HG02970 (cell line): Measurements from ENCODE around the gene PSMB5.

ENCODE experiments used
- ATAC-seq: cut with Tn5 transposase; IDR thresholded peaks from one replicate; pipeline ENCODE4 v1.9.1; 2021; ENCODE audit warnings: mild to moderate bottlenecking, moderate library complexity, moderate number of reproducible peaks; ENCODE audit not compliant: unreplicated experiment, low FRiP score

The PSMB5 gene

GRCh38 chr14:23034498-23035302, at the start of gene PSMB5:
Gene PSMB5, minus strand, starts transcription at chr14:23034900. Its CDS starts 19 bp downstream, at chr14:23034881.
- ATAC-seq: peak; percentile 95

- no peak for ATAC-seq
Observed at GRCh38 chr14:23080474-23080873, 45.8 kb upstream of the PSMB5 start.

- ATAC-seq: no peak
Observed at GRCh38 chr14:23079716-23080115, 45.0 kb upstream of the PSMB5 start.

- no peak for ATAC-seq
Observed at GRCh38 chr14:23078692-23079116, 44.0 kb upstream of the PSMB5 start.

- ATAC-seq: no peak
Observed at GRCh38 chr14:23077962-23078361, 43.3 kb upstream of the PSMB5 start.

- no peak for ATAC-seq
Observed at GRCh38 chr14:23076785-23077408, 42.2 kb upstream of the PSMB5 start.

- ATAC-seq: no peak
Observed at GRCh38 chr14:23074906-23075305, 40.2 kb upstream of the PSMB5 start.

GRCh38 chr14:23071921-23072539, 37.3 kb upstream of the PSMB5 start:
- ATAC-seq: no peak

GRCh38 chr14:23071244-23071920, 36.7 kb upstream of the PSMB5 start:
- no peak for ATAC-seq

- no peak for ATAC-seq
Observed at GRCh38 chr14:23070262-23071129, 35.8 kb upstream of the PSMB5 start.

- ATAC-seq: no peak
Observed at GRCh38 chr14:23069413-23069806, 34.7 kb upstream of the PSMB5 start.

GRCh38 chr14:23068789-23069412, 34.2 kb upstream of the PSMB5 start:
- no peak for ATAC-seq

- ATAC-seq: no peak
Observed at GRCh38 chr14:23067847-23068788, 33.4 kb upstream of the PSMB5 start.

- no peak for ATAC-seq
Observed at GRCh38 chr14:23066855-23067744, 32.4 kb upstream of the PSMB5 start.

- ATAC-seq: no peak
Observed at GRCh38 chr14:23066368-23066767, 31.7 kb upstream of the PSMB5 start.

GRCh38 chr14:23063601-23064000, 28.9 kb upstream of the PSMB5 start:
- ATAC-seq: no peak

- no peak for ATAC-seq
Observed at GRCh38 chr14:23062002-23062401, 27.3 kb upstream of the PSMB5 start.
